NCI-H1105 (cell line): Measurements from ENCODE around the gene WDR35.

Experiments used
- DNase-seq: peaks from one replicate; lab custom pipeline; 2025; lab: John Stamatoyannopoulos, UW

WDR35 gene

GRCh38 chr2:19989667-19990415 is at the start of gene WDR35:
TSS of gene WDR35 (minus strand) at chr2:19990105. CDS start at chr2:19990015, 90 bp downstream.
- DNase-seq = peak; percentile 89

DNA sequence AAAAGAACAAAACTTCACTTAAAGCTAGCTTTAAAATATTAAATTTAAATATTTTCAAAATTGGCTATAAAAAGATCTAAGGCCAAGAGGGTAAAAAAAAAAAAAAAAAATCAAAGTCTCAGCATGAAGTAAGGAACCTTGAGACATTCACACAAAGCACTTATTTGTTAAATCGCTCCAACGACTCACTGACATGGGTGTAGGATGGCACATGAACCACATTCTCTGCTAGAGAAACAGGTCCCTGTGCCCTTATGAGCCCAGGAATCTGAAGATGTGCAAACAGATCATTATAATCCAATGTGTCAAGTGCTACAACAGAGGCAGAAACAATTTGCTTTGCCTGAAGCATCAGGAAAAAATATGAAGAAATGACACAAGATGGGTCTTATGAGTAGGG is 47.8 kb upstream of the WDR35 start:
- DNase-seq = no peak

DNA sequence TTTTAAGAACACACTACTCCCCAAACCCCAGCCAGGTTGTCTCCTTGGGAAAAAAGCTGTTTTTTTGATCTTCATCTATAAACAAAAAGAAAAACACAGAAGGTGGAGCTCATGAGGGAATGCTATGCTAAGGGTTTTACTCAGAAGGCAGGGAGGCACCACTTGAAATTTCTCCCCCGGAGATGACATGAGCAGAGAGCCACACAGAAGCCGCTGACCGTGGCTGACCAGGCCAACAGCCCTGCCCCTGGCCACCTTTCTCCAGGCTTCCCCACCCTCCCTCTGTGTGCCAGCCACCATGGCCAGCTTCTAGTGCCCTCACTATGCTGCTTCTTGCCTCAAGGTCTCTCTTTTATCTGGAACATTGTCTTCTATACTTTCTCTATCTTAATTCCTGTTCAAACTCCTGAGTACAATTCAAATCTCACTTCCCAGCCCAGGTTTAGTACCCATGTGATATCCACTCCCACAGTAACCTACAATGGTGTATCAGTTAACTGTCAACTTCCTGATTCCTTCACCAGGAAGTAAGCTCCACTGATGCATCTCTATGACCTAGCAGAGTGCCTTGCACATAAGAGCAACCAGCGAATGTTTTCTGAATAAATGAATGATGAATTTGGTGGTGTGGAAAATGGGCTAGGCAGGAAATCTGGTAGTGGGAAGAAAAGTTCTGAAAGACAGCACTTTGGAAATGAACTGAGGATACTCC is 46.2 kb upstream of the WDR35 start:
- DNase-seq = no peak

DNA sequence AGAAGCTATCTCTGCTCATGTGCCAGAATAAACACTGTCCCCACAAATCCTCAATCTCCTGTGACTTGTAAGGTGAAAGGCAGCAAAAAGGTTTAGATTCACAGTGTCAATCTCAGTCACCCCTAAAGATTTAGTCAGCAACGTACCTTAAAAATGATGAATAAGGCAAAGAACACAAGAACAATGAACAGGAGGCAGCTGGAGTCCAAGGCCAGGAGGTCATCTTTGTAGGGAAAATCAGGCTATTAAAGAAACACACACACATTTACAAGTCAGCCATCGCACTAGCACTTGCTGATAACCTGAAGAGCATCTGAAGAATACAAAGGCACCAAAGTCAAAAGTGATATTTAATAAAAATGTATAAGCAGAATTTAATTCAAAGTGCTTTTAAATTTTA is 44.9 kb upstream of the WDR35 start:
- no peak for DNase-seq

DNA sequence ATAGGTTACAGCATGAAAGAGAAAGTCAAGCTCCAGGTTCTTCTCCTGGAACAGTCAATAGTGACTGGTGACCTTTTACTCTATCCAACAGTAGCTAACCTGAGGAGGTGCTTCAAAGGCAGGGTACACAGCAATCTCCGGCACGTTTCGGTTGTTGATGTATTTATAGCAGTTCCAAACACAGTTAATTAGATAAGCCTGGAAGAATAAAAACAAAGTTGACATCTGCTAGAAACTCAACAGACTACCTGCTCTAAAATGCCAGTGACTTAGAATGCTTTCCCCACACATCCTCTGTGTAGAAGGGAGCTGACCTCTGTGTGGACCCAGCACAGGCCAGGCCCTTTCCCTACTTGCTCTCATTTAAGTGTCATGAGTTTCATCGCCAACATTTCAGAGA is 44.3 kb upstream of the WDR35 start:
- no peak for DNase-seq

GRCh38 chr2:20033322-20033721 is 43.4 kb upstream of the WDR35 start:
- DNase-seq = no peak

DNA sequence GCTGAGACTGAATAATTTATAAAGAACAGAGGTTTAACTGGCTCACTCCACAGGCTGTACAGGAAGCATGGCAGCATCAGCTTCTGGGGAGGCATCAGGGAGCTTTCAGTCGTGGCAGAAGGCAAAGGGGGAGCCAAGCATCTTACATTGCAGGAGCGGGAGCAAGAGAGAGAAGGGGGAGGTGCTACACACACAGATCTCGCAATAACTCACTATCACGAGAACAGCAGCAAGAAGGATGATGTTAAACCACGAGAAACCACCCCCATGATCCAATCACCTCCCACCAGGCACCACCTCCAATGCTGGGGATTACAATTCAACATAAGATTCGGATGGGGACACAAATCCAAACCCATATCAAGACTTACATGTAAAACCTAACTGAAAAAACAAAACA is 40.3 kb upstream of the WDR35 start:
- no peak for DNase-seq

DNA sequence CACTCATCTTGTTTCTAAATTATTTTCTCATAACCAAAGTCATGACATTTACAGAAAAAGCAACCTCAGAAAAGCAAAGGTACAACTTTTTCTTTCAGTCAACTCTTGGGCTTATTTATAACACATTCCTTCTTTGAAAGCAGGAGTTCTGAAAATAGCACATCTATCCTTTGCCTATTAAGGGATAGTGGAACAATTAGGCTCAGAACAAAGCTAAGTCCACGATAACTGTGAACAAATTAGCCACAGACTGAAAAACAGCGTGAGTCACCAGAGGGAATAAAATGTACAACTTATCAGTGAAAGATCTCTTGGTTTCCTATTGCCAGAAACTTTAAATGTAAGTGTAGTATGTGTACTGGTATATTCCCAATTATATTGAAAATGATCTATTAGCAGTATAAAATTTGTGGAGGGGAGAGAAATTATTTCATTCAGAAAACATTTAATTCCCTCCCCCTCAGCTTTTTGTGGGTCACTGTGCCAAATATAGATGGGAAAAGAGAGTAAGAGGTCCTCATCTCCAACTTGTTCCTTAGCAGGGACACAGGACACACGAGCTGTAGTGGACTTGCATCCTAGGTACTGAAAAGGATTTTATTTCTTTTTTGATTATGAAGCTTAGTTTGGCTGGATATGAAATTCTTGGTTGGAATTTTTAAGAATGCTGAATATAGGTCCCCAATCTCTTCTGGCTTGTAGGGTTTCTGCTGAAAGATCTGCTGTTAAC is 38.0 kb upstream of the WDR35 start:
- no peak for DNase-seq

DNA sequence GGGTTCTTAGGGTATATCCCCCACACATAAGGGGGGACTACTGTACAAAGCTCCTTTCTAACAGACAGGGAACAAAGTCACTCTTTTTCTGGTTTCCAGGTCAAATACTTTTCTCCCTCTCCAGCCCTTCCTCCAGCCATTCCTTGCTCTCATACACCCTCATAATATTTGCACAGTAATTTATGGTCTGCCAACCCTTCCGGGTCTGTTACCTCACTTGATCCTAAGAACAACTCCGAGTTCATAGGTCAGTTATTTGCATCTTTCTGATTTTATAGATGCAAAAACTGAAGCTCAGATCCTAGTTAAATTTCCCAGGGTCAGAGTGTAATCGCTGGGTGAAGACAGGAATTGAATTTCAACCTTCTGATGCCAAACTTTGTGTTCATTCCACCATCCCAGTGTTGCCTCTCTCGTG is 37.4 kb upstream of the WDR35 start:
- no peak for DNase-seq

GRCh38 chr2:20025065-20025786 is 35.3 kb upstream of the WDR35 start:
- no peak for DNase-seq

DNA sequence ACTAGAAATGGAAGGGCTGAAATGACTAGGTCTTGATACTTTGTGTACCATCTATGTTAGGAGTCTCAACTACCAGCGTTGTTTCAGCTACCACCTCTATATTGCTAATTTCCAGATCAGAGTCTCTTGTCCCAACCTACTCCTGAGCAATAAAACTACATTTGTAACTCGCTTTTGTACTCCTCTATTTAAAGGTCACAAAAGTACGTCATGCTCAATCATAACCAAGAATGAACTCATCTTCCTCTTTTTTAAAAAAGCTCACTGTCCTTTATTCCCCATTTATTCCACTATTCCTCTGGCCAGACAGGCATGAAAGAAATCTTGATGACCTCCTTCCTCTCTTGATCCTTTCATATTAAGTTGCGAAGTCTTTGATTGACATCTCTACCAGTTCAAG is 33.8 kb upstream of the WDR35 start:
- DNase-seq = no peak

- no peak for DNase-seq
Observed at GRCh38 chr2:20021405-20022009, 31.6 kb upstream of the WDR35 start.

GRCh38 chr2:20019747-20020146 is 29.8 kb upstream of the WDR35 start:
- no peak for DNase-seq

DNA sequence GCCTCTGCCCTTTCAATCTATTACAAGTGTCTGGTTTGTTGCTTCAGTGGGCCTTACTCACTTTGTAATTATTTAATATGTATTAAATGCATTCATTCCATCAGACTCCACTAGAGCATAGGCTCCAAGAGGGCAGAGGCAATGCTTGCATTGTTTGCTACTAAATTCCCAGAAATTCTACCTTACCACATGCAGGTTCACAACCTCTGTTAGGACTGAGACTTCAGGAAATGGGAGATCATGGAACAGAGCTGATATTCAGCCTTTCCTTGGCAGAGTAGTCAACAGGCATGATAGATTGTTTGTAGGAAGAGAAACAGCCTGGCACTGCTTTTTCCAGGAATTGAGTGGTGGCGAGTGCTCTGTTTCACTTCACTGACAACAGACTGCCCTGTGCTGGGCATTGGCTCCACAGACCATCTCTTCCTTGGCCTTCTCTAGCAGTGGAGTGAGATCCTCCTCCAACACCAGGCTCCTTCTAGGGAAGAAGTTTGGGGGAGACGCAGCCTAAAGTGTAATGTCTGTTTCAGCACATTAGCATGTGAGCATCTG is 28.8 kb upstream of the WDR35 start:
- DNase-seq = no peak

- DNase-seq = no peak
Observed at GRCh38 chr2:20016346-20016745, 26.4 kb upstream of the WDR35 start.

DNA sequence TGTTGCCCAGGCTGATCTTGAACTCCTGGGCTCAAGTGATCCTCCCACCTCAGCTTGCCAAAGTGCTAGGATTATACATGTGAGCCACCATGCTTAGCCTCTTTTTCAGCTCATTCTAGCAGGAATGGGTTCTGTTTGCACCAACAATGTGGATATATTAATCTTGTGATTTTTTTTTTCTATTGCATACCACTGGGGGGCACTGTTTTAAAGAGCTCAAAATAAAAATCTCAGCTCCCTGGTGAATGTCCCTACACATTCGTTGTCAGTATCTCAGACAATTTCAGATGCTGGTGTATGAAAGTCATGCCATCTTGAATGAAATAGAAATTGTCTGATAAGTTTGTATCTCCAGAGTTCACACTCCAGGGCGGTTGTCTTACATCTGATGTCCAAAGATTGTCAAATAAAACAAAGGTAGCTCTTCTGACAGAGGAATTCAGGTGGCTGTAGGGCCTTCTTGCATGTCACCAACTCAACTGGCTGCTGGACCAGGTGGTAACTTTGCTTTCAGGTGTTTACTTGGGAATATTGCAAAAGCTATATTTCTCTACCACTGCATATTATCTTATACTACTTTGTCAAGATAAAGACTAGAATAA is 25.7 kb upstream of the WDR35 start:
- DNase-seq = peak; percentile 19

- DNase-seq = no peak
Observed at GRCh38 chr2:20013126-20013849, 23.4 kb upstream of the WDR35 start.

DNA sequence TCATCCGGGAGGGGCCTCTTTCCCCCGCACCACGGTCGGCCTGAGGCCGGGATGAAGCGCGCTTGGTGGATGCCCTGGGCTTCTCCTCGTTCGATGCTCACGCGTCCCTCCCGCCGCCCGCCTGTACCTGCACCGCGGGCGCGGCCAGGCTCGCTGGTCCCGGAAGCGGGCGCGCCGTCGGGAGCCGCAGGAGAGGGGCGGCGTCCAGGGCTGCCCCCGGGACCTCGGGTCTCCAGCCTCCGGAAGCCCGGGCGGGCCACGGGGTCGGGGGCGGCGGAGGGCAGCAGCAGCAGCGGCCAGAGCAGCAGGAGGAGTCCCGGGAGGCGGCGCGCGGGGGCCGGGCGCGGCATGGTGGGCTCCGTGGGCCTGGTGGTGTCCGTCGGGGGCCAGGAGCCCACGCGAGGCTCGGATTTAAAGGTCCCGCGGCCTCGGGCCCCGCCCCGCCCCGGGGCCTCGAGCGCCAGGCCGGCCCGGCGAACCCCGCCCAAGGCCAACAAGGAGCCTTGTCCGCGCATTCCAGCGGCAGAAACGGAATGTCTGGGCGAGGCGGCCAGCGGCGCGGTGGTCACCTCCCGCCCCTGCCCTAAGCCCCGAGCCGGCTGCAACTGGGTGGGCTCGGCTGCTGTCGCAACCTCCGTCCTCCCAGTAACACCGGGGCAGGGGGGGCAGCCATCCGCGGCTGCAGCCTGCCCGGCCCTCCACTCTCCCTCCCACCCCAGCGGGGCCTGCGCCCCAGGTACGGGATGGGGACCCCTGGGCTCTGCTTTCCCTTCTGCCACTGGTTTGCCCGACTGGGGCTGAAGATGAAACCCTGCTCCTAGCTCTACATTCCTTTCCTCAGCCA is 22.6 kb upstream of the WDR35 start, which contains the start of gene MATN3:
TSS of gene MATN3 (minus strand) at position 387 of the 844 bp plus-strand sequence. CDS start at position 350, 37 bp downstream.
- DNase-seq = no peak

DNA sequence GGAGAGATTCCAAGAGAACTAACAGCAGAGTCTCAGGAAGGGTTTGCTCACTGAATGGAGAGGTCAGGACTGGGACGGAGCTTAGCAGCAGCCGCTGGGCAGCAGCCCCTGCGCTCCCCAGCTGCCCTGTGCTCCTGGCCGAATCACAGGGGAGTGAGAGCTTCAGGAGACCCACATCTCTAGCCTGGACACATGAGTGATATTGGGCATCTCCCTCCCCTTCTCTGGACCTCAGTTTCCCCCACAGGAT is 22.1 kb upstream of the WDR35 start:
- DNase-seq = no peak
